HepG2 (cell line): ENCODE measurements around the gene GPHN.

Experiments used
- CBFB ChIP-seq: sonication (generic); formaldehyde crosslinking; IDR thresholded peaks from 2 replicates; pipeline ENCODE4 v1.4.0; 2020; ENCODE audit warnings: missing genetic modification reagents
- CTCF ChIP-seq: sonication (generic); formaldehyde crosslinking; IDR thresholded peaks from 2 replicates; pipeline ENCODE4 v1.5.0; 2020; ENCODE audit warnings: mild to moderate bottlenecking, missing genetic modification reagents, moderate library complexity
- DZIP1 ChIP-seq: sonication (generic); formaldehyde crosslinking; IDR thresholded peaks from 2 replicates; pipeline ENCODE4 v1.5.0; 2020; ENCODE audit warnings: mild to moderate bottlenecking, missing genetic modification reagents
- NAIF1 ChIP-seq: sonication (generic); formaldehyde crosslinking; IDR thresholded peaks from 2 replicates; pipeline ENCODE4 v1.5.0; 2020; ENCODE audit warnings: mild to moderate bottlenecking, missing genetic modification reagents, borderline replicate concordance
- PBX3 ChIP-seq: sonication (generic); formaldehyde crosslinking; IDR thresholded peaks from 2 replicates; pipeline ENCODE4 v1.8.1; 2023; ENCODE audit warnings: missing genetic modification reagents, inconsistent platforms, borderline replicate concordance
- POLR2A ChIP-seq, 2 experiments: IDR thresholded peaks; 2 replicates each; pipeline ENCODE4 v1.6.1; 2011; ENCODE audit warnings: low read depth in 2 of 2, low read length in 2 of 2, mild to moderate bottlenecking in 1 of 2, moderate library complexity in 1 of 2; ENCODE audit not compliant: insufficient read depth in 1 of 2
- SNAPC5 ChIP-seq: sonication (generic); formaldehyde crosslinking; IDR thresholded peaks from 2 replicates; pipeline ENCODE4 v1.8.1; 2023; ENCODE audit warnings: mild to moderate bottlenecking, missing genetic modification reagents, borderline replicate concordance
- STAG1 ChIP-seq: sonication (generic); formaldehyde crosslinking; IDR thresholded peaks from 2 replicates; pipeline ENCODE4 v1.4.0; 2020; ENCODE audit warnings: missing genetic modification reagents
- TAF1 ChIP-seq: sonication (generic); formaldehyde crosslinking; IDR thresholded peaks from 2 replicates; pipeline ENCODE4 v1.4.0; 2020; ENCODE audit warnings: missing genetic modification reagents
- TEAD2 ChIP-seq: sonication (generic); formaldehyde crosslinking; IDR thresholded peaks from 2 replicates; pipeline ENCODE4 v1.9.0; 2021; ENCODE audit warnings: missing genetic modification reagents
- ZBTB2 ChIP-seq: sonication (generic); formaldehyde crosslinking; IDR thresholded peaks from 2 replicates; pipeline ENCODE4 v1.8.0; 2022; ENCODE audit warnings: low read depth, missing genetic modification reagents
- ZBTB21 ChIP-seq: sonication (generic); formaldehyde crosslinking; IDR thresholded peaks from 2 replicates; pipeline ENCODE4 v1.4.0; 2020; ENCODE audit warnings: missing genetic modification reagents
- ZNF615 ChIP-seq: sonication (generic); formaldehyde crosslinking; IDR thresholded peaks from 2 replicates; pipeline ENCODE4 v1.5.0; 2020; ENCODE audit warnings: mild to moderate bottlenecking, missing genetic modification reagents, borderline replicate concordance

GRCh38 chr14:66634876-66635275 is 126.9 kb downstream of the GPHN start:
- TF ChIP-seq POLR2A (IDR thresholded peaks at IDR 0.05; ENCODE audit: insufficient read depth in 1 of 2, low read depth in 2 of 2, low read length in 2 of 2) (no peak), DZIP1 (no peak), TEAD2 (CRISPR knock-in tag) (no peak), CBFB (no peak), PBX3 (no peak), NAIF1 (no peak), CTCF (no peak), ZNF615 (no peak), SNAPC5 (CRISPR knock-in tag) (no peak), ZBTB2 (CRISPR knock-in tag) (no peak), TAF1 (CRISPR knock-in tag) (no peak), STAG1 (CRISPR knock-in tag) (no peak), ZBTB21 (CRISPR knock-in tag) (no peak)
